GM10266 (cell line): ENCODE results near the gene CARMIL1.

ENCODE experiments used
- DNase-seq: peaks from one replicate; pipeline ENCODE4 v3.0.0; 2012; ENCODE audit errors: extremely low spot score
- CTCF ChIP-seq: IDR thresholded peaks from 2 replicates; pipeline ENCODE4 v1.5.1; 2012; ENCODE audit warnings: mild to moderate bottlenecking, low read depth; ENCODE audit not compliant: control insufficient read depth, insufficient read depth; ENCODE audit errors: missing control alignments

CARMIL1 gene

GRCh38 chr6:25288518-25288917 lies 9.3 kb downstream of the CARMIL1 start:
- DNase-seq: no peak
- TF ChIP-seq CTCF: no peak

- DNase-seq: no peak
- TF ChIP-seq CTCF: no peak
Measured at GRCh38 chr6:25290306-25291060, 11.3 kb downstream of the CARMIL1 start.

- no peak for DNase-seq
Measured at GRCh38 chr6:25292384-25292783, 13.2 kb downstream of the CARMIL1 start.

GRCh38 chr6:25295651-25296050 lies 16.5 kb downstream of the CARMIL1 start:
- no peak for TF ChIP-seq CTCF
- DNase-seq: no peak

More at GRCh38 chr6:25292384-25292783, 13.2 kb downstream of the CARMIL1 start:
- no peak for TF ChIP-seq CTCF

- no peak for TF ChIP-seq CTCF
- no peak for DNase-seq
Measured at GRCh38 chr6:25296217-25296905, 17.2 kb downstream of the CARMIL1 start.

GRCh38 chr6:25297039-25297441 lies 17.9 kb downstream of the CARMIL1 start:
- DNase-seq: no peak
- no peak for TF ChIP-seq CTCF
